ENCODE measurements around the gene DOLPP1.
"Not testable (repeated sequence)": the region's sequence is repeated elsewhere in the genome, so short reads cannot be mapped to it uniquely, and the experiment has no call there.

DOLPP1 gene

DNA sequence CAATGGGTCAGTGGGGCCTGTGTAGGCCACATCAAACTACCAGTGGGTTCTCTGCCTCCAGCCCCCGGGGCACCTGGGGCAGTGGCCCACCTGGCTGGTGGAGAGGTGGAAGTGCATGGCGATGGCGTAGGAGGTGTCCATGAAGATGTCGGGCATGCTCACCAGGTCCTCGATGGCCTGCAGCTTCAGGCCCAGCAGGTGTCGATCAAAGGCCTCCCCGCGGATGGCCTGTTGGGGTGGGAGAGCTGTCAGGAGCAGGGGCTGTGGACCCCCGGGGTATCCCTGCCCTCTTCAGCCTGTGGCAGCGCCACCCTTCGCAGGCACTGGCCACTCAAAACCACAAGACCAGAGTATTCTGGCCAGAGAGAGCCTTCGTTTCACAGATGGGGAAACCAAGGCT, 15.0 kb downstream of the DOLPP1 start:
- no peak for DNase-seq

DNA sequence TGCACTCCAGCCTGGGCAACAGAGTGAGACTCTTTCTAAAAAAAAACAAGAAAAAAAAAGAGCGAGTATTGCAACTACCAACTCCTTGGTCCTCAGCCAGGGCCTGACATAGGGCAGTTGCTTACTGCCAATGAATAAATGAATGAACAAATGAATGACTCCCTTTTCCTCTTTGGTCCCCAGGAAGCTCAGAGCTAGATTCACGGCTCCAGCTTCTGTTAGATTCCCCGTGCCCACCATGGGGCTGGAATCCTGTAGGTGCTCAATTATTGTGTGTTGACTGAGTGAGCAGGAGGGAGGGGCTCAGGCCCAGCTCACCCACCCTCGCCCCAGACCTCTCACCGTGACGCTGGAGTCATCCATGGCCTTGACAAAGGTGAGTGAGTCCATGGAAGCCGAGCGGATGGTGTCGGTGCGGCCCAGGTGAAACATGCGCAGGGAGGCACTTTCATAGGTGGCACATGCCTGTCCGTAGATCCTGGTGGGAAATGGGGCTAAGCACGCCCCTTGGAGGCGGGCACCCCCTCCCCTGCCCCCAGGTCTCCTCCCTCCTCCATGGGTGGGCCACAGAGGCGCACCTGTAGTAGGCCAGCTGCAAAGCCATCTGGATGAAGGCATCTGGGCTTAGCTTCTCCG, 16.9 kb downstream of the DOLPP1 start:
- no peak for DNase-seq

DNA sequence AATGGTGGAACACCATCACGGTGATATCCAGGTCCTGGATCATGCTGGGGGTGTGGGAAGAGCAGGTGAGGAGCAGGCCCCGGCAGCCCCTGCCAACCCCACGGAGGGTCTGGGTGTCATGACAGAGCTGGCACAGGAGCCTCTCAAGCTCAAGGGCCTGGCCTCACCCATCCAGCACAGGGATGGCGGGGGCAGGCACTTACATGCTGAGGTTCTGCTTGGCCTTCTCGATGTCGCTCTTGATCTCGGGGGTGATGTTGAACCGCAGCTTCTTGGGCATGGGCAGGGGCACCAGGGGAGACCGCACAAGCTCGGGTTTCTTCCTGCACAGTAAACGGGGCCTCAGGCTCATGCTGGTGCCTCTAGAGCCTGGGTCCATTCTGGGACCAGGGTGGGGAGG, 17.4 kb downstream of the DOLPP1 start:
- no peak for DNase-seq

DNA sequence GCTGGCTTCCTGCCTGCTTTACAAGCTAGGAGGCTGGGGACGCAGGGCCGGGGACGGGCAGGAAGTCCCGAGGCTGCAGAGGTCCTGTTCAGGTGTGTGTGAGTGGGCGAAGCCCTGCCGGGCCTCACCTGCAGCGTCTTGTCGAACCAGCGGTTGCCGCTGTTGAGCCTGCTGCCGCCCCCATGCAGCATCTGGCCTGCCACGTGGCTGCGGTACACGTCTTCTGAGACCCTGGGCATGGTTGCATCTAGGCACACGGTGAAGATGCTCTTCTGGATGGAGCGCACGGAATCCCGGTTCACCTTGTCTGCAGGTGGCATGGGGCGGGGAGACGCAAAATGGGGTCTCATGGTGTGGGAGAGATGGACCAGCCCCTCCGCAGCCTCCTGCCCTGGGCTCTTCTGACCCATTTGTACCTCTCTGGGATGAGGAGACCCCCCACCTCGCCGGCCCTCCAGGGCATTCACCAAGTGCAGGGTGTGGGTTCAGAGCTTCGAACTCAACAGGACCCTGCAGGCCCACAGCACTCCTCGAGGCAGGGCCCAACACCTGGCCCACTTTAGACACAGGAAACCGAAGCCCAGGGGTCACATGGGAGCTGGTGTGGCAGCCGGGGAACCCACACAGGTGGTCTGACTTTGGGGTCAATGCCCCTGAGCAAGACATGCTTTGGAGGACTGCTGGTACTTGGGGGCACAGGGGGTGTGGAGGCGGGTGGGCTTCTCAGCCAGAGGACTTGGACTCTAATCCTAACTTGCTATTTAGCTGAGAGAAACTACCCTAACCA, 19.7 kb downstream of the DOLPP1 start:
- no peak for DNase-seq

DNA sequence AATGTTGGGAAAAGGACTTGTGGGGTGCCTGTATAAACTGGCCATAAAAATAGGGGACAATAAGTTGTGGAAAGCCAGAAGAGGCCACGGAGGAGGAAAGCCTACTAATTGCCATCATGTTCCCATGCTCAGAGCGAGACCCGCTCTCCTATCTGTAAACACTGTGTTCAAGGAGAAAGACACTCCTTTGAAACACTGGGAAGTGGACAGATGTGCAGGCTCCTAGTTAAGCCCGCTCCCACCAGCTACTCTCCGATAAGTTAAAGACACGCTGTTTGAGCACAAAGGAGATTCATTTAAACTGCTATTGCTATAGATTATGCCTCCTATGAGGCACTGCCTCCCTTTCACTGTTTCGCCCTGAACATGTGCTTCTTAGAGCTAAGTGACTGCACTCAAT, 20.4 kb downstream of the DOLPP1 start:
- no peak for DNase-seq

DNA sequence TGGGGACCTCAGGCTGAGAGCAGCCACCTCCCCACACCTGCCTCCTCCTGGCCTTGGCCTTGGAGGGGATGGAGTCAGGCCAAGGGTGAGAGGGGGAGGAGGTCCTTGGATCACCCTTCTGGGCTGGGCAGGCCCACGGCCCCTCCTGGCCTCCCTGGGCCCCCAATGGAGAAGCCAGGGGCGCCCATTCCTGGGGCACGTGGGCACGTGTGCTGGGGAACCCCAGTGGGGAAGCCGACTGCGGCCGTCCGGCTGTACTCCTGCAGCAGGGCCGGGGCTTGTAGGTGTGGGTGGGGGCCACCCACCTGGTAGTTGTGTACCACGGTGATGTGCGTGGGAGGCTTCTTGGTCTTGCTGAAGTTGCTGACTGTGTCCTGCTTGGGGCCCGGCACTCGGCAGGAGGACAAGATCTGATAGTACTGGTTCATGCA, 21.2 kb downstream of the DOLPP1 start:
- DNase-seq, result no peak

DNA sequence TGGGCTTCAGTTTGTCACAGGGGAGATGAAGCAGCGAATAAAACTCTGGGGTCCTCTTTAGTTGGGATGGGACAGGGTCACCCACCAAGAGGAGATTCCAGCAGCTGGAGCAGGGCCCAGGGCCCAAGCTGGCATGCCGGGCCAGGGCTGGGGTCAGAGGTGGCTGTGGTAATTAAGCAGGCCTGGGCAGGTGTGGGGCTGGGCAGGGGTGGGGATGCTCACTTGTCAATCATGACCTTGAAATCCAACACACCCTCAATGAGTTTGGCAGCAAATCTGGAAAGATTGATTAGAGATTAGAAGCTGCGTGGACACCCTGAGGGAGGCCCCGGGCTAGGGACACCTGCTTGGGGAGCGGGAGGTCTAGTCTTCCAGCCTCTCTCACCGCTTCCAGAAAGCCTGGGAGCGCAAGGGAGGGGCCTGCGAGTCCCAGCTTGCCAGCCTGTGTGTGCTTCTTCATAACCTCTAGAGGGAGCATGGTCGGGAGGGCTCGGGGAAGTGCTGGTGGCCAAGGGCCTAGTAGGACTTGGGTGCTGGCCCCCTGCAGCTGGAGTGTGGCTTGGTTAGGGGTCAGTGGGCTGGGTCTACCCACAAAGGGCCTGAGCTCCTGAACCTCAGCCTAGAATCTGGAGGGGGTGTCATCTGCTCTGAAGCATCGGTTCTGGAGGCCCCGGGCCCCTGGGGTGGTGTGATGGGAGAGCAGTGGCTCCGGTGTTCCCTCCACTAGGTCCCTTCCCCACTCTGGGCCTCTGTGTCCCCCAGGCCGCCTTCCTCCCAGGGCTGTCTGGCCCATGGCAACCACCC, 22.1 kb downstream of the DOLPP1 start:
- DNase-seq, result peak; percentile 40

DNA sequence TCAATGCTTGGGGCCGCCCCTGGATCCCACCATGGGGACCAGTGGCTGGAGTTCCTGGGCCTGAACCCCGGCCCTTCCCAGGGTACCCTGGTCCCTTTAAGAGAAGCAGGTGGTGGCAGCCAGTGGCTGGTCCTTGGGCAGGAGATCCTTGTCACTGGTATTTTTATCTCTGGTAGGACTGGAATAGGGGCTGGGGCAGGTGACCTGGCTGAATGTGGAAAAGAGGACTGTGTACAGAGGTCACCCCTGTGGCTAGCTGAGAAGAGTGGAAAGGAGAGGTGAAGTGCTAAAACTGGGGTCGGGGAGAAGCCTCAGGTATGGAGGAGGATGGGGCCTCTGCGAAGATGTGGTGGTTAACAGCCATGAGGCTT, 22.7 kb downstream of the DOLPP1 start:
- no peak for DNase-seq

DNA sequence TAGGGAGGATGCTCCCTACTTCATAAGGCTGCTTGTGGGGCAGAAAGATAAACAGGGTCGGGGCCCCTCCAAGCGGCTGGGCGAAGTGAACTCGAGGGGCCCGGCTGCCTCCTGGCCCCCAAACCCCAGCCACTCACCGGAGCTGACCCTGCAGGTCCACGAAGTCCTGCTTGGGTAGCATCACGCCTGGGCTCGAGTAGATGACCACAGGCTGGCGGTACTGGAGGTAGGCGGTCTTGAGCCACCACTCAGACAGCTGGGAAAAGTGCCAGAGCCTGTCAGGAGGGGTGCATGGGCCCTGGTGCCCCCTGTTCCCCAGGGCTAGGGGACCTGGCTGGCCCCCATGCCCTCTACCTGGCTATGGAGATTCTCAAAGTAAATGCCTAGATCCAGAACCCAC, 23.1 kb downstream of the DOLPP1 start:
- no peak for DNase-seq

DNA sequence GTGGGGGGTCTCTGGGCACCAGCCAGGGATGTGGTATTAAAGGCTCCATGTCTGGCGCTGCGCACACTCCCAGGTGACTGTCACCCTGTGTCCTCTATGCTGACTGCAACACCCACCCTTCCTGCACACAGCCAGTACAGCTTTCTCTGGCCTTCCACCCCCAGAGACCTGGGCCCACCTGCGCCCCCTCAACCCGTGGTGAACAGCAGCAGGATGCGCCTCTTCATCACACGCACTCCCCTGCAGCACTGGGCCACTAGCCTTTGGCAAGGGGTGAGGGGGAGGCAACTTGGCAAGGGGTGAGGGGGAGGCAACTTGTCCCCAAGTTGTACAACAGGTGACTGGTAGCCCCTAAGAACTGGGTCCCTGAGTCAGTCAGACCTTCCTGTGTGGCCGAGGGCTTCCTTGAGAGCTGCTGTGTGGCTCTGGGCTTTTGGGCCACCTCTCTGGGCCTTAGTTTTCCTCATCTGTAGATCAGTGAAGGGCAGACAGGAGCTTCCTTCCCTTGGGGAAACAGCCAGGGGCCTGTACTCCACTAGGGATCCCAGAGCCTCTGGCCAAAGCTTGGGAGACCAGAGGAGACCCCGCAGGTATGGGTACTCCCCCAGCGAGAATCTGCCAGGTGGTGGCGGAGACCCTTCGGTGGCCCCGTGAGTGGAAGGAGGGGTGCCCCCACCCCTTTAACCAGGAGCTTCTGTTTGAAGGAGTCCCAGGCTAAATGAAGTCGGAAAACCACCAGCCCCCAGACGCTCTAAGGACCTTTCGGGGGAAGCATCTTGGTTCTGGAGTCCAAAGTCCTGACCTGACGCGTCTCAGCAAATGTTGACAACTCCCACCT, 25.2 kb downstream of the DOLPP1 start:
- DNase-seq, result no peak

DNA sequence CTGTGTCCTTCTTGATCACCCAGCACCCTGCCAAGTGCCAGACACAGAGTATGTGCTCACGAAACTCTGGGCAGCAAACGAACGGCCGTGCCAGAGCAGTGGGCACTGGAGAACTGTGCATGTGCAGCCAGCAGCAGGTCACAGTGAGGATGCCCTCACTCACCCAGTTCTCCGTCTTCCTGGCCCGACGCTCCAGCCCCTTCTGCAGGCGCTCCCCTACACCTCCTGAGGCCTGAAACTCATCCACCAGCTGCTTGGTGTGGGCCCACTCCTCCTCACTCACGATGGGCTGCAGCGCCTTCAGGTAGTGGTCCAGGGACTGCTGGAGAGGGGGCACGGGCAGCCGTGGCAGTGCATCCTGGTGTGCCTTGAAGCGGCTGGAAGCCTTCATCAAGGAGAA, 26.7 kb downstream of the DOLPP1 start:
- DNase-seq, result no peak

DNA sequence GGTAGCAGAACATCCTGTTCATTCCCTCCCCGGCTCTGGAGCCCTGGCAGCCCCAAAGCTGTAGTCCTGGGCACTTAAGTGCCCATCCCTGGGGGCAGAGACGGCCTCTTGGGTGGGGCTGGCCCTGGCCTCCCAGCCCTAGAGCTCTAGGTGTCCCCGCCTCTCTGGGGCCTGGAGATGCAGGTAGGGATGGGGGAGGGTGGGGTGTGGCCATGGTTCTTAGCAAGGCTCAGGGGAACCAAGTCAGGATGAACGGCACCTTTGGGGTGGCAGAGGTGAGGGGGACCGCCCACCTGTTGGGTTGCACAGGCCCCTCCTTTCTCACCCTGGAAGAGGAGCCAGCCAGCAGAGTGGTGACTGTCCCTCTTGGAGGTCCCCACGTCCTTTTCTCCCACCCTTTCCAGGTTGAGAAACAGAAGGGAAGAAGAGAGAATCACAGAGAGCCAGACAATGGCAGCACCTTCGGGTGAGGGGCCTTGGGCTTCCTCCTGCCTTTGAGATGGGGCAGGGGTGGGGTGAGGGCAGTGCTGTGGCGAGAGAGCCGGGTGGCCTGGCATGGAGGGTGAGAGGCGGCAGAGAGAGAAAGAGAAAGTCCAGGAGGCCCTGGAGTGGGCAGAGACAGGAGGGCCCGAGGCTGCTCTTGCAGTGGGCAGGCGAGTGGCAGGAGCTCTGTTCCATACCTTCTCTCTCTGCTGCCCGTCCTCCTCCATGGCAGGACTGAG, 27.3 kb downstream of the DOLPP1 start:
- no peak for DNase-seq

DNA sequence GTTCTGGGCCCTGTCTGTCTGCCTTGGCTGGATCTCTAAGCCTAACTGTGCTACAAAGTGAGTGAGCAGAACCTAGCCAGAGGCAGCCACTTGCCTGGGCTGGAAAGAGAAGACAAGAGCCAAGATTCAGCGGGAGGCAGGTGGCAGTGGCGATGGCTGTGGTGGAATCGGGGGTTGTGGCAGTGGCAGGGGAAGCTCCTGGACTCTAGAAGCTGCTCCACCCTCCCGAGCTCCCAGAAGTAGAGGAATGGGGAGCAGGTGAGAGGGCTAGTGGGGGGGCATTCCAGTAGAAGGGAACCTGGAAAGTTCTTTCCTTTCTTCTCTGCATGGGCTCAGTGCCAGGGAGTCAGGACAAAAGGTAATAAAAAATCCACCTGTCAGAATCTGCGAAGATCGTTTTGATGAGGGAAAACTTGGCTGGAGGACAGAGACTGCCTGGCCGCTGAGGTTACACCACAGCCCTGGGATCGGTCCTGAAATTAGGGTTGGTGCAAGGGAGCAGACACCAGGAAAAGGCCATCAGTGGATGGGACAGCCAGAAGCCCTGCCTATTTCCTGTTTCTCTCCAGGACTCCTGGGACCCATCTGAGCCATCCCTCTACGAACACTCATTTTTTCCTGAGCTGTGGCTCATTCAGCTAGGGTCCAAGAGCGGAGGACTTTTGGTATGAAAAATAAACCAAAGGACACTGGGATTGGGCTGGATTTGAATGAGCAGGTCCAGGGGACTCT, 28.1 kb downstream of the DOLPP1 start:
- no peak for DNase-seq

DNA sequence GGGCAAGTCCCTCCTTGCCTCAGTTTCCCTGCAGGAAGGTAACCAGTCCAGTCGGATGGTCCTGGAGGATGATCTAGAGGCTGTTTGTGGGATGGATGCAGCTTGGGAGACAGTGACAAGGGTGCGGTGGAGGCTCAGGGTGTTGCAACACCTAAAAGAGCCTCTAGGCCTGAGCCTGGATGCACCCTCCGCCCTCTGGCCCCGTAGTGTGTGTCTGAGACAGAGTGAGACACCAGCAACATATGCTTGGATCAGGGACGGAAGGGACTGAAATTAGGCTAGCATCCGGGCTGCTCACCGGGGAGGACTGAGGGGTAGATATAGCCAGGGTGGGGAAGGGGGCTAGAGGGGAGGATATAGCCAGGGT, 28.6 kb downstream of the DOLPP1 start:
- DNase-seq, result peak; percentile 57

DNA sequence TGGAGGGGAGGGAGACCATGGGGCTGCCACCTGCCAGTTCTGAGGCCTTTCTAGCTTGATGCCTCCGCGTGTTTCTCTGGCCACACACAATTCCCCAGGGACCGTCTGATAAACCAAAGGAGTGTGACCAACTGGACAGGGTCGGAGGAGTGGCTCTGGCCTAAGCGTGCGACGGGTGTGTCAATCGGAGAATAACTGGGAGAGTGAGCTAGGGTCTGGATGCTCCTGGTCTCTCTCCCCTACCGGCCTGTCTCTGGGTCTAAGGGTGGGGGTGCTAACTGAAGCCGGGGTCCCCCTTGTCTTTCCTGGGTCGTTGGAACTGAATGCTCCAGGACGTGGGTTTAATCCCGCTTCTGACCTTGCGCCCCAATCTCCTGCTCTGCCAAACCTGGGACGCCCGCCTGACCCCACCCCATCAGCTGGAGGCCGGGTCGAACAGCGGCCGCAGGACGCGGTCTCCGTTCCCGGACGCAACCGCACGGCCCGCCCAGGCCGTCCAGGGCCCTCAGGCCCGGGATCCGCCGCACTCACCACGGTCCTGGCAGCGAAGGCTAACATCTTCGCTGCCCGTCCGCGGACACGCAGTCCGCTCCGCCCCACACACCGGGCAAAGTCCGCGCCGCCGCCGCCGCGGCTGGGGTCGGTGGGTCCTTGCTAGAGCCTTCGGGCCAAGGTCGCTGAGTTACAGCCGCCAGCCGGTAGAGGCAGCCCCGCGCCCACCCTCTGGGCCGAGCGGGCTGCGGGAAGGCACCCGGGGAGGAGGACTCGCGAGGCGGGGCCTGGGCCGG, 29.2 kb downstream of the DOLPP1 start:
- DNase-seq, result no peak

DNA sequence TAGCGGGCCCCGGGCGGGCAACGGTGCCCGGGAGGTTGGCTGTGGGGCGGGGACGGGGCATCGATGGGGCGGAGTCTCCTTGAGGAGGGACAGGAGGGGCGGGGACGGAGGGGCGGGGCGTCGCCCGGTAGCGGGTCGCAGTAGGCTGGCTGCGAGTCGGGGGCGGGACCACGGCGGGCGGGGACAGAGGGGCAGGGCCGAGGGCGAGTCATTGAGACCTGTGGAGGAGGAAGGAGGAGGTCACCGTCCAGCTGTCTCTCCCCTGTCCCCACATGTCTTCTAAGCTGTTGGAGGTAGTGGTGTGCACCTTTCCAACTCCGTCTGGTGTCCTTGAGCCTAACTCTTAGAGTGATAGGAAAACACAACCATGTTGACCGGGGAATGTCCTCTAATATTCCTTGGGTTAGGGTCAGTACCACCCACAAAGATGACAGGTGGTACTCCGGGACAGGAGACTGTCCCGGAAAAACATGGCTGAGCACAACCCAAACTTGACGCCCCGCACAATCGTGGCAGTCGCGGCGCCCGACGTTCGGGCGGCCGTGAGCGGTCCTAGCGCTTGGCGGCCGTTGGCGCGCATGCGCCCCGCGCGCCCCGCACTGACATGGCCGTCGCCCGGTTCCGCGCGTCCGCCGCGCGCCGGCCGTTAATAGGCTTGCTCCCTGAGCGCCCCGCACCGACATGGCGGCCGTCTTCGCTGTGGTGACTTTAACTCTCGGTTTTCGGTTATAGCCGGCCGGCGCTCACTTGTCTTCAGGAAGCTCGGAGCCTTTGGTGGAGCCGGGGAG, 30.0 kb downstream of the DOLPP1 start, which contains the start of the genes CRAT and PTPA:
Gene CRAT (minus strand): TSS at position 54 of the 788 bp plus-strand sequence. CDS start 284 bp downstream, outside the sequence.
Gene PTPA (plus strand): TSS at position 676 of the 788 bp plus-strand sequence. CDS start 186 bp downstream, outside the sequence.
- DNase-seq, result peak; percentile 97

DNA sequence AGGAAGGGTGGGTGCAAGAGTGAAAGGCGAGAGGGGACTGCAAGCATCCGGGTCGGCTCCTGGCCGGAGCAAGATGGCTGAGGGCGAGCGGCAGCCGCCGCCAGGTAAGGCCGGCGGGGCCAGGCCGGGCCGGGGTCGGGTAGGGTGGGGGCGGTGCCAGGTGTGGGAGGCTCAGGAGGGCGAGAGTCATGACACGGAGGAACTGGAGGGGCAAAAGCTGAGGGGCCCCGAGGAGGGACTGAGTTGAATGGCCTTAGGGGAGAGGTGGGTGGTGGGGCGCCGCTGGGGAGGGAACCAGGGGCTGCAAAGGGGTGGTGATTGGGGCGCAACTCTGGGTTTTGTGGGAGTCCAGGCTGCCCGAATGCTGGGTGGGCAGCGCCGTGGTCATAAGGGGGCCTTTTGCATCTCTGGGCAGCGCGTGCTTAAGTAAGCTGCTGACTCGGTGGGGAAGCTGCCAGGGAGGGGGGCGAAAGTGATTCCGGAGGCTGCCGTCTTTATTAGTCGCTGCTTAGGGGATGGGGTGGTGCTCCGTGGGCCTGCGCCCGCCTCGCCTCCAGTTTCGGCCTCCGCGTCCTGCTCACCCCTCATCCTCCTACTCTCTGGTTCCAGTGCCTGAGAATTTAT, 30.7 kb downstream of the DOLPP1 start:
- DNase-seq, result peak; percentile 45

DNA sequence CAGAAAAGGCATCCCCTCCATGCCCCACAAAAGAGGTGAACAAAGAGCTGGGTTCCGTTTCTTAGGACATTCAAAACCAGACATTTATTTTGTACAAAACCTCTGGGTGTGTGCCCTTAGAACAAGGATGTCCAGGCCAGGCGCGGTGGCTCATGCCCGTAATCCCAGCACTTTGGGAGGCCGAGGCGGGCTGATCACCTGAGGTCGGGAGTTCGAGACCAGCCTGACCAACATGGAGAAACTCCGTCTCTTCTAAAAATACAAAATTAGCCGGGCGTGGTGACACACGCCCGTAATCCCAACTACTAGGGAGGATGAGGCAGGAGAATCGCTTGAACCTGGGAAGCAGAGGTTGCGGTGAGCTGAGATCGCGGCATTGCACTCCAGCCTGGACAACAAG, 31.6 kb downstream of the DOLPP1 start:
- DNase-seq, result not testable (repeated sequence)

Measured in activated CD4-positive, alpha-beta T cell treated with anti-CD3 and anti-CD28 coated beads for 48 hours (primary cell).